DOHH2 (cell line): ENCODE results near the gene GPC1.

Experiments used
- H3F3A ChIP-seq: fragments of 200-600 bp; sonication (generic), shearing (Covaris generic); 2 replicates; pipeline ENCODE4 v1.6.0; 2016; ENCODE audit warnings: antibody characterized with exemption, mild to moderate bottlenecking; ENCODE audit not compliant: control insufficient read depth, insufficient read depth
- H3K27ac ChIP-seq: fragments of 200-600 bp; sonication (generic); 2 replicates; pipeline ENCODE4 v1.5.1; 2014; ENCODE audit warnings: low read depth, mild to moderate bottlenecking, low read length, moderate library complexity
- H3K27me3 ChIP-seq: fragments of 200-600 bp; sonication (generic); 2 replicates; pipeline ENCODE4 v1.6.1; 2014; ENCODE audit warnings: mild to moderate bottlenecking, low read length, mixed read lengths; ENCODE audit not compliant: control insufficient read depth
- H3K36me3 ChIP-seq: fragments of 200-600 bp; sonication (generic); 2 replicates; pipeline ENCODE4 v1.6.1; 2014; ENCODE audit warnings: mild to moderate bottlenecking, low read length, moderate library complexity, mixed read lengths; ENCODE audit not compliant: control insufficient read depth
- H3K4me1 ChIP-seq: fragments of 200-600 bp; sonication (generic); 2 replicates; pipeline ENCODE4 v1.6.1; 2014; ENCODE audit warnings: mild to moderate bottlenecking, low read length, mixed read lengths; ENCODE audit not compliant: control insufficient read depth
- H3K4me2 ChIP-seq: fragments of 200-600 bp; sonication (generic); 2 replicates; pipeline ENCODE4 v1.6.0; 2014; ENCODE audit warnings: mild to moderate bottlenecking, low read length, moderate library complexity
- H3K4me3 ChIP-seq: fragments of 200-600 bp; sonication (generic); 2 replicates; pipeline ENCODE4 v1.5.1; 2014; ENCODE audit warnings: mild to moderate bottlenecking, low read length, mixed read lengths
- H3K79me2 ChIP-seq: fragments of 200-600 bp; sonication (generic); 2 replicates; pipeline ENCODE4 v1.6.1; 2014; ENCODE audit warnings: mild to moderate bottlenecking, low read length, mixed read lengths; ENCODE audit not compliant: control insufficient read depth
- H3K9me2 ChIP-seq: fragments of 200-600 bp; sonication (generic); replicated peaks from 2 replicates; pipeline ENCODE4 v1.6.1; 2014; ENCODE audit warnings: mild to moderate bottlenecking, low read length, mixed read lengths; ENCODE audit not compliant: control insufficient read depth
- H3K9me3 ChIP-seq: fragments of 200-600 bp; sonication (generic); 2 replicates; pipeline ENCODE4 v1.6.1; 2014; ENCODE audit warnings: antibody characterized with exemption, low read length, mixed read lengths; ENCODE audit not compliant: control insufficient read depth, insufficient read depth
- H4K20me1 ChIP-seq: fragments of 200-600 bp; sonication (generic); 2 replicates; pipeline ENCODE4 v1.6.0; 2014; ENCODE audit warnings: low read depth, mild to moderate bottlenecking, antibody characterized with exemption, low read length, moderate library complexity; ENCODE audit not compliant: control insufficient read depth, insufficient read depth
- CTCF ChIP-seq: fragments of 200-600 bp; sonication (generic); IDR thresholded peaks from one replicate; pipeline ENCODE4 v1.5.1; 2014; ENCODE audit warnings: antibody characterized with exemption, mild to moderate bottlenecking, low read depth, low read length; ENCODE audit not compliant: poor library complexity, severe bottlenecking
- EZH2phosphoT487 ChIP-seq: fragments of 200-600 bp; sonication (generic); IDR thresholded peaks from 2 replicates; pipeline ENCODE4 v1.6.1; 2017; ENCODE audit warnings: borderline replicate concordance, mild to moderate bottlenecking, antibody characterized with exemption, low read length, moderate library complexity, mixed read lengths

The GPC1 gene

GRCh38 chr2:240399419-240400324 is 35.8 kb upstream of the GPC1 start:
- Histone ChIP-seq H3K27ac (no peak overlapping the region), H3K79me2 (no peaks in the 10 kb centered on the region), H3F3A (no peaks in the 10 kb centered on the region), H3K9me3 (no peaks in the 10 kb centered on the region), H3K27me3 (no peaks in the 10 kb centered on the region), H4K20me1 (no peaks in the 10 kb centered on the region), H3K36me3 (no peaks in the 10 kb centered on the region), H3K9me2 (no peaks in the 10 kb centered on the region), H3K4me3 (no peak overlapping the region), H3K4me2 (no peak overlapping the region), H3K4me1 (no peaks in the 10 kb centered on the region)
- TF ChIP-seq EZH2phosphoT487 (no peak), CTCF (no peak)

GRCh38 chr2:240400371-240401161 is 34.9 kb upstream of the GPC1 start:
- Histone ChIP-seq H3F3A (no peaks in the 10 kb centered on the region), H3K79me2 (no peaks in the 10 kb centered on the region), H3K4me1 (no peaks in the 10 kb centered on the region), H3K27me3 (no peaks in the 10 kb centered on the region), H4K20me1 (no peaks in the 10 kb centered on the region), H3K4me3 (no peak overlapping the region), H3K9me3 (no peaks in the 10 kb centered on the region), H3K9me2 (no peaks in the 10 kb centered on the region), H3K36me3 (no peaks in the 10 kb centered on the region), H3K4me2 (no peak overlapping the region), H3K27ac (no peak overlapping the region)
- no peak for TF ChIP-seq CTCF
- TF ChIP-seq EZH2phosphoT487 = no peak

- Histone ChIP-seq H3K4me2 (no peak overlapping the region), H3F3A (no peaks in the 10 kb centered on the region), H3K4me1 (no peaks in the 10 kb centered on the region), H3K27me3 (no peaks in the 10 kb centered on the region), H3K9me2 (no peaks in the 10 kb centered on the region), H3K36me3 (no peaks in the 10 kb centered on the region), H3K27ac (no peak overlapping the region), H3K79me2 (no peaks in the 10 kb centered on the region), H3K4me3 (no peak overlapping the region), H3K9me3 (no peaks in the 10 kb centered on the region), H4K20me1 (no peaks in the 10 kb centered on the region)
- TF ChIP-seq CTCF (no peak), EZH2phosphoT487 (no peak)
Observed at GRCh38 chr2:240401308-240401707, 34.2 kb upstream of the GPC1 start.
